Activated CD8-positive, alpha-beta memory T cell treated with anti-CD3 and anti-CD28 coated beads for 24 hours (primary cell): Measurements from ENCODE around the gene NUP93.
A peak's percentile ranks its signal among the peaks of the same experiment; 100 is the strongest.

Experiments
- DNase-seq: peaks from one replicate; pipeline ENCODE4 v3.0.0-alpha.2; 2020

NUP93 gene

DNA sequence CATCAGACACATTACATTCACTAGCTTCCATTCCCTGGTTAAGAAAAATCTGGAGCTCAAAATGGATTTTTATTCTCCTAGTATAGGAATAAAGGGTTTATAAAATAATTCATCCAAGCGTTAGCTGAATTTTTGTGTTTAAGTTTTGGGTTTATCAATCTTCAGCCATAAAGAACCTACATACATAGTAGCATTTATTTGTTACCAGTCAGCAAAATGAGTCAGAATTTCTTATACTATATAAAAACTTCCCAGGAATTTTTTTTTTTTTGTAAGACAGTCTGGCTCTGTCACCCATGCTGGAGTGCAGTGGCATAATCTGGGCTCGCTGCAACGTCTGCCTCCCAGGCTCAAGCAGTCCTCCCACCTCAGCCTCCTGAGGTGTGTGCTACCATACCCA, 94.9 kb downstream of the NUP93 start:
- no peak for DNase-seq

DNA sequence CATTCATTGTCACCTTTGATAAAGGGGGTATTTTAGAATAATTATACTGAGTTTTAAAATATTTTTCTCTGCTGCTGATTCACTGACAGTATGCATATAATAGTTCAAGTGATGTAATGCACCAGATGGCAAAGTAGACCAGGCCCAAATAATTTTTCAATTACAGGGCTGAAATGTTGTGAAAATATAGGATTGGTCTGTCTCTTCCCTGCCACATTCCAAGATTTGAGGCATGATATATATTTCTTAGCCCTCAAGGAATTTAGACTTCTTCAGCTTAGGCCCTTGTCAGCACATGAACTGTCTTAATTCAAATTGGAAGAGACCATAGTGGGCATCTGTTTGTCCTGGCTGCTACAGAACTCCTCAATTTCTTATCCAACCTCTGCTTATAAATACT, 95.9 kb downstream of the NUP93 start:
- DNase-seq = no peak

DNA sequence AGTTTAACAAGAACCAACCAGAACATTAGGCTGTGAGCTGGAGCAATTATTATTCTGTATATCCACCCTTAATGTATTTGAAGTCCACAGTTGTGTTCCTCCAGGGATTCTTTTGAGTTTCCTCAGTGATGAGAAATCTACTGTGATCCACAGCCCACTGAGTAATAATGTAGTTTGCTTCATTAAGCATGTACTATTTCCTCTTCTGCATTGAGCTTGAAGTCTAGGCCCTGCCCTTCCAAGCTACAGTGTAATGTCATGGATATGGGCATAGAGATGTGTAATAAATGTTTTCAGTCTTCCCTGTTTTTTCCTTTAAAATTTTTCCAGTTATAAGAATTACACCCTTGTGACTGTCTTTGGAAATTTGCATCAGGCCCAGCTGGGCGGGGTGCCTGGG, 98.7 kb downstream of the NUP93 start:
- no peak for DNase-seq

DNA sequence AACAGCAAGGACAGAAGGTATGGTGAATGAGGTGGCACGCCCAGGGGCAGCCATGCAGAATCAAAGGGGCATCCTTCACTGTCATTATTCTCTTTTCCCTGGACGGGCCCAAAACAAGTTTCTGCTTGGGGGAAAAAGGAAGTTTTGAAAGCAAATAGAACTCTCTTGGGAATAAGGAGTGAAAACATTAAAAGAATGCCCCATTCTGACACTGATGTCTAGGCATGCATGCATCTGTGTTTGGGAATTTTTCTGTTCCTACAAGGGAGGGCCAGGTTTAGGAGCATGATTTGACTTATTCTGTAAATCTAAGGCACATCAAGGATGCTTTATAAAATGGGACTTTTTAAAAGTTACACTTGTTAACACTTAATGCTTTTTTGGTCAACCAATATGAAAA, 100.7 kb downstream of the NUP93 start:
- DNase-seq = no peak

DNA sequence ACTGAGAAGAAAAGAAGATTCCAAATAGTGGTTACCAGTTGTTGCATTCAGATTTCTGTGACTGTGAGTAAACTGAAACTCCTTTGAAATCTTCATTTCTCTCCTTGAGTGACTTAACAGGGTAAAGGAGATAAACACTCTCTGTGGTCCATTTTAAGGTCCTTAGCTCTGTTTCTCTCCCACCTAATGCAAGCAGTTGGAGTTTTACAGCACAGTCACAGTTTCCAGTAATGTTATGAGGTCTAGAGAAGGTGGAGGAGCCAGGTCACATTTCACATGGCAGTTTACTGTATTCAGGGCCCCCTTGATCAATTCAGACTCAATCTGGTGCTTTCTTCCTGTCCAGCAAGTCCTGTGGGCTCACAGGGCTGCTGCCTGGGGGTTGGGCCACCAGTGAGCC, 102.8 kb downstream of the NUP93 start:
- DNase-seq = no peak

DNA sequence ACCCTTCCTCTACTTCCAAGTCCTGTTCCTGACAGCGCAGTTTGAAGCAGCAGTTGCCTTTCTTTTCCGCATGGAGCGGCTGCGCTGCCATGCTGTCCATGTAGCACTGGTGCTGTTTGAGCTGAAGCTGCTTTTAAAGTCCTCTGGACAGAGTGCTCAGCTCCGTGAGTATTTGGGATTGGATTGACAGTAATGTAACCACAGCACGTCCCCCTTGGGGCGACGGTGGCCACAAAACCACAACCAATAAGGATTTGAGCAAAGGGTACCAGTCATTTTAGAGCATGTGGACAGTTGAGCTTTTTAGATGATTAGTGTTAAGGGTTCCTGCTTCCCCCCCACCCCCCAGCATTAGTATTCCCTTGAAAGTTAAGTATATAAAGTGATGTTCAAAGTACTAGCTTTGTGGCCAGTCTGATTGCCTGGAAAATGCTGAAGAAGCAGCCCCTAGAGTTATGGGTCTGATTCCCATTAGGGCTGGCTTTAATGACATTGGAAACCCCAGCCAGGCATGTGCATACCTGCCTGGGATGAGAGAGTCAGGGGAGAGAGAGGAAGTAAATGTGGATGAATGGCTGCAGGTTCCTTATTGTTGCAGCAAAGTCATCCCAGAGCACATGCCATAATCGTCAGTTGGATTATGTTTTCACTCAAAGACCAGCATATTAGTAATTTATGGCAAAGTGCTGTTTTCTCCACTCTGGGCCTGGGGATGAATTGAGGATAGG, 103.5 kb downstream of the NUP93 start:
- DNase-seq = no peak

DNA sequence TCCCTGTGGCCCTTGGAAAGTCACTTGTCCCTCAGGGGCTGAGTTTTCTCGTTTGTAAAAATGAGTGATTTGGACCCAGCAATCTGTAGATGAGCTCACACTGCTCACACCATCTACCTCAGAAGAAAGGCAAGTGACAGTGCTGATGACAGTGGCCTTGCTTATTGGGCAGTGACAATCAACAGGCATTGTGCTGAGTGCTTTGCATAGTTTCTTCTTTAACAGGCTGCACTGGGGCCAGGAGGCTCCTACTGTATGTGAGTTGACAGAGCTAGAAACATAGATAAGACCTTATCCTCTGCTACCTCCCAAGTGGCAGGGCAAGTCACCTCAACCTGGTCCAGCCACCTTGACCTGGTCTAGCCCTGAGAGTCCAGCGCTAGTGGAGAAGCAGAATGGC, 105.4 kb downstream of the NUP93 start:
- DNase-seq = no peak

DNA sequence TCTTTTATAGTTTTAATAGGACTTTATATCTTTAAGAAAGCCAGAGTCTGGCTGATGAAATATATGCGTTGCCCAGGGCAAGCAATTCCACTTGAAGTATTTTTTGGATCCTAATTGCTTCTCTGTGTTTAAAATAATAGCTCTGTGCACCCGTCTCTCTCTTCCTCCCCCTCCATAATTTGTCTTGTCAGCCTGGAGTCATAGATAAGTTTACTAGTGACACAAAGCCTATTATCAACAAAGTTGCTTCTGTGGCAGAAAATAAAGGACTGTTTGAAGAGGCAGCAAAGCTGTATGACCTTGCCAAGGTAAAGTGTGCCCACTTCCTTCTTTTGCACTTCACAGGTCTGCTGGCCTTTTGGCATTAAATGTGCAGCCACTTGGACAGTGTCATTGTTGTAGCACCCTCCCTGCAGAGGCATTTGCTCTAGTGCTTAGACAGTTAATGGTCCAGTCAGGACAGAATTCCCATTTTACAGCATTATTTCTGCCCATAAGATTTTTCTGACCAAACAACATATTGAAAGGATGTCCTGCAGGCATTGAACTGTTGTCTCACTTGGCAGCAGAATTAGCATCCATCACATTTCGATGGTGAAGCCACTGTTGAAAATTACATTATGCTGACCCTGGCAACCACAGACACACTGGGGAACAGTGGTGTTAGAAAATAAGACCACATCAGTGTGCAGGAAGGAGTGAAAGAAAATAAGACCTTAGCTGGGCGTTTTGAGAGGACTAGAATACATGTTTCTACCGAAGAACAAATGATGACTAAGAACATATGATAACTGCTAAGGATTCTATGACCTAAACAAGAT, 106.7 kb downstream of the NUP93 start:
- peak; percentile 24 for DNase-seq

DNA sequence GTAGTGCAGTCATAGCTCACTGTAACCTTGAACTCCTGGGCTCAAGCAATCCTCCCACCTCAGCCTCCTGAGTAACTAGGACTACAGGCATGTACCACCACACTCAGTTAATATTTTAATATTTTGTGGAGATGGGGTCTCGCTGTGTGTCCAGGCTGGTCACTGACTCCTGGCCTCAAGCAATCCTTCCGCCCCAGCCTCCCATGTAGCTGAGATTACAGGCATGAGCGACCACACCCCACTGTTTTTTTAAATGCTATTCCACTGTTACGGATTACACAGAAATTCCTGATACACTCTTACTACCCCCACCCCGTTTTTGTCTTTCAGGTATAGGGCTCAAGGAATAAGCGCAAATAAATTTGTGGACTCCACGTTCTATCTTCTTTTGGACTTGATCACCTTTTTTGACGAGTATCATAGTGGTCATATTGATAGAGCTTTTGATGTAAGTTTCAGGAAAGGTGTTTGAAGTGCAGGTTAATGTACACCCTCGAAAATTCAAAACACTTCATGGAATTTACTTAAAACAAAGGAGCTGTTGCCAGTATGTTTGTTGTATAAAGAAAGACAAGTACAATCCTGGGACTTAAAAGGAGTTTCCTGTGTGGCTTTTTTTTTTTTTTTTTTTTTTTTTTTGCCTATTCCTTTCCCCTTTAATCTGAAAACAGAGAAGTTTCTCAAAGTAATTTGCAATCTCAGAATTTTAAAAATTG, 108.9 kb downstream of the NUP93 start:
- no peak for DNase-seq

DNA sequence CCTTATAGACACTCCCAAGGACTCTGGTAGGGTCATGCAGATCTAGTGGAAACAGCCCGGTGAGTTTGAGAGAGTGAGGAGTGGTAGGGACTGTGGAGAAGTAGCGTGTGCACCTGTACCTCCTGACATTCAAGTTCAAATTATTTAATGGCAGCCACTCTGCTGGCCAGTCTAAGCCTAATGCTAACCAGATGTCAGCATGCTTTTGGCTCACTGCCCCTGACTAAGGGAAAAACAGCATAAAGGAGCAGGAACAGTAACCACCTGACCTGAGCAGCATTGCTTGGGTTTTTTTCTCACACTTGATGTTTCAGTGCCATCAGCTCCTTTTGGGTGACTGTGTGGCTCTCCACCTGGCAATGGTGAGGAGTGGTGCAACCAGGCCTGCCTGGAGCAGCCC, 111.3 kb downstream of the NUP93 start:
- peak; percentile 41 for DNase-seq

DNA sequence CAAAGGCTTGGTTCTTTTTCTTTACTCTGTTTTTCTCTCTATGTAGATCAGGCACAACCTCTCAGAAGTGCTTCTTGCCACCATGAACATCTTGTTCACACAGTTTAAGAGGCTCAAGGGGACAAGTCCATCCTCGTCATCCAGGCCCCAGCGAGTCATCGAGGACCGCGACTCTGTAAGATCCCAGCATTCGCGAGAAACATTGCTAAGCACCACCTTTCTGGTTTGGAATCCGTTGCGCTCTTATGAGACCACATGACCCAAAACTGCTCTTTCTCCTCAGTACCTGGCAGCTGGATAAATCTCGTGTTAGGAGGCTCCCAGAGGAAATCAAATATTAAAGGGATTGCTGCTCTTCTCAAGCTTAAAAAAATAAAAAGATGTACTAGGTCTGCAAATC, 111.7 kb downstream of the NUP93 start:
- peak; percentile 37 for DNase-seq

DNA sequence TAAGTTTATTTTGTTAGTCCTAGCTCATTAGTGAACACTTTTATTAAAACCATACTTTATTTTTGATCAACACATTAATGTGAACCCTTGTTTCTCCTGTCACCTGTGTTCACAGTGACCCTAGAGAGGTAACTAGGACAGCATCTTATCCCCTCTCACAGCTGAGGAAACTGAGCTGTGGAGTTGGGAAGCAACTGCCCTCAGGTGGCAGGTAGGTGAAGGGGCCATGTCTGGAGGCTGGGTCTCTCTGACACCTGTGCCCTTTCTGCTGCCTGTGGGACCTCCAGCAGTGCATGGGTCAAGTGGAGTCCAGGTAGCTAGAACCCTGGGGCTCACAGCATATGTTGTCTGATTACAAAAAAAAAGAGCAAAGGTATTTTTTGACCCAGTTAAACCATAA, 112.2 kb downstream of the NUP93 start:
- peak; percentile 26 for DNase-seq

DNA sequence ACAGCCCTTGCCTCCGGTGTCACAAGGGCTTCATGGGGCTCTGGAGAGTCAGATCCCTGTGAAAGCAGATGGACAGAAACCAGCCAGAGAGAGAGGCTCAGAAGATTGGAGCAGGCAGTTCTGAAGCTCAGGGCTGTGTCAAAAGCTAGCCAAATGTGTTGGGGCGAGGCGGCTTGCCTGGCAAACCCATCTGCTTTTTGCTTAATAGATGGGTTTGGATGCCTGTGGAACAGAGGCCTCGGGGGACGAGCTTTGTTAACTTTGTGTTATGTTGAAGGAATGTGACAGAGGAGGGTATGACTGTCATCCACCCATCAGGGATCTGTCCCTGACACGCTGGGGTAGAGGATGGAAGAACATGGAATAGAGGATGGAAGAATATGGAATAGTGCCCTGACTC, 114.1 kb downstream of the NUP93 start:
- peak; percentile 41 for DNase-seq

DNA sequence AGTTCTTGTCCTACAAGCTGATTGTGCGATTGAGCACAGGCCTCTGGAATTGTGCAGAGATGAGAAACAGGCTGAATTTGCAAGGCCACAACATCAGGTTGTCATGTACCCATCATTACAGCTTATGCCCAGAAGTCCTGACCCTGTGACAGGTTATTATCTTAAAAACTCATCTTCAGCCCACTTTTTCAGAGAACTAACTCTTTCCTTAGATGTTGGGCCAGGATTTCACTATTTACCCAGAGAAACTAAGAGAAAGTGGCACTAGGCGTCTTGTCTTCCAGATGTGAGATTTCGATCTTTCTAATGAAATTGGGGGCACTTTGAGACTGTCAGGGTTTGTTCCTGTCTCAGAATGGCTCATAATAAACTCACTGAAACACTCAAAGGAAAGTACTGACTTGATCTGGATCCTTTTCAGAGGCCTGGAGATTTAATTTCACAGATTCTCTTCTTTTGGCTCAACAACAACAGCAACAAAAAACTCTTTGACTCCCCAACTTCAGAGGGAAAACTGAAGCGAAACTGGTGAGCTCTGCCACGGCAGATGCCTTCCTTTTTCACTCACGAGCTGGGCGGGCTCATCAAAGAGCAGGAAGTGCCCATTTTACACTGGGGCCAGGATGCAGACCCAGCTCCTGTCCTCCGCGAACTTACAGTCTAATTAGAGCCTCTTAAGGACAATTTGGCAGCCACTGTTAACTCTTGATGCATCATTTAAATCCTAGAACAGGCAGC, 117.4 kb downstream of the NUP93 start:
- DNase-seq = no peak

DNA sequence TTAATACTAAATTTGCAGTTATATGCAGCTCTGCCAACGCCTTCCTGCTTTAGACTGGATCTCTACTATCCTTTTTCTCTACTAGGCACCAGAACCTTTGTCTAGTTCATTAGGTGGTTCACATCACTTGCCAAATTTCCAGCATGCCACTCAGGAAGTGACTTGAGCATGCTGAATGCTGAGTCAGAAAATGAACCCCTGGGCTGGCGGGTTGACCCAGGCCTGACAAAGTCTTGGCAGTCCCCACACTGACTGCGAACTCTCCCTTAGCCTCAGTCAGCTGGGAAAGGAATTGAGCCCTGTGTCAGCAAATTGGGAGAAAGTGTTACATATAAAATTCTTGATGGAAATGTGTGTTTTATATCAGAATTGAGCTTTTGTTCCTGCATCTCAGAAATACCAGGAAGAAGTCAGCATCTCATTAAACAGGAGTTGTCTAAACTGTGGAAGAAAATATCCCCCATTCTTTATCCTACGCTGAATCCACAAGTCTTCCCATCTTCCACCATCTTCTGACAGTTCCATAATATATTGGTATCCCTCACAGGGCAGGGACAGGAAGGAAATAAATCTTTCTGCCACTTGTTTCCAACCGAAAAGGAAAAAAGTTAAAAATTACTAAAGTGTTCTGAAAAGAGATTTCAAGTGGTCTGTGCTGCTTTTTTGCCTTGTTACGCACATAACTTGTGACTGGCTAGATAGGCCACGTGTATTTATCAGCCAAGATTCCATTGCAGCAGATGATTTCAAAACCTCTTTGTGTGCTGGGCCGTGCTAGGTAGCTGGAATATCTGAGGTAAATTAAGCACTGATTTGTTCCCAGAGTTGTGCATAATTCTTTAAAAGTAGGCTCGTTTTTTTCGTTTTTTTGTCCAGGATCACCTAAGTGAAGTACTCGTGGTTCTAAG, 118.4 kb downstream of the NUP93 start:
- DNase-seq = no peak

DNA sequence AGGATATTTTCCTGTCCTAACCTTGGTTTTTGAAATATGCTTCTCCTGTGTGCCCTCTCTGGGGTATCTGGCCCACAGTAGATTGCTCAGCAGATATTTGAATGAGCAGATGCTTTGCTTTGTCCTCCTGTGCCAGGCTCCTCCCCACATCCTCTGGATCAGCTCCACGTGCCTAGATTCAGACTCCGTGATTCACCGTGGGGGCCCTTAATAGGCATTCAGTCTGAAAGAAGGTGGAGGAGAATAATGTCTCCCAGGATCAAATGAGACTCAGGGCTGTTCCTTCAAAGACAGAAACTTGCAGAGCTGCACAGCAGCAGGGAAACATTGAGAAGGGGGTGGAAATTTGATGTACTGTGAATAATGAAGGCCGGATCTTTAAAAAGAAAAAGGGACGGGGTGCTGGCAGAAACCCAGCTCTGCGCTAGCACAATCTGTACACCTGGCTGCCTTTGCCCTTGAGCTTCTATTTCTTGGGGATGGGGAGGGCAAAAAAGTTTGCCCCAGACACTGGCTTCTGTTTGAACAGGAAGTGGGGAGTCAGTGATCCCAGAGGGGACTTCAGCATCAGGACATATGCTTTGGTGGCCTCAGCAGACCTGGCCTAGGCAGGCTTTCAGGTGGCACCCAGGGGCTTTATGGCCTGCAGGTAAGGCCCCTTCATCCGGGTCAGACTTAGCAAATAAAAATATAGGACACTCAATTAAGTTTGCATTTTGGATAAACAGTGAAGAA, 119.2 kb downstream of the NUP93 start:
- no peak for DNase-seq

DNA sequence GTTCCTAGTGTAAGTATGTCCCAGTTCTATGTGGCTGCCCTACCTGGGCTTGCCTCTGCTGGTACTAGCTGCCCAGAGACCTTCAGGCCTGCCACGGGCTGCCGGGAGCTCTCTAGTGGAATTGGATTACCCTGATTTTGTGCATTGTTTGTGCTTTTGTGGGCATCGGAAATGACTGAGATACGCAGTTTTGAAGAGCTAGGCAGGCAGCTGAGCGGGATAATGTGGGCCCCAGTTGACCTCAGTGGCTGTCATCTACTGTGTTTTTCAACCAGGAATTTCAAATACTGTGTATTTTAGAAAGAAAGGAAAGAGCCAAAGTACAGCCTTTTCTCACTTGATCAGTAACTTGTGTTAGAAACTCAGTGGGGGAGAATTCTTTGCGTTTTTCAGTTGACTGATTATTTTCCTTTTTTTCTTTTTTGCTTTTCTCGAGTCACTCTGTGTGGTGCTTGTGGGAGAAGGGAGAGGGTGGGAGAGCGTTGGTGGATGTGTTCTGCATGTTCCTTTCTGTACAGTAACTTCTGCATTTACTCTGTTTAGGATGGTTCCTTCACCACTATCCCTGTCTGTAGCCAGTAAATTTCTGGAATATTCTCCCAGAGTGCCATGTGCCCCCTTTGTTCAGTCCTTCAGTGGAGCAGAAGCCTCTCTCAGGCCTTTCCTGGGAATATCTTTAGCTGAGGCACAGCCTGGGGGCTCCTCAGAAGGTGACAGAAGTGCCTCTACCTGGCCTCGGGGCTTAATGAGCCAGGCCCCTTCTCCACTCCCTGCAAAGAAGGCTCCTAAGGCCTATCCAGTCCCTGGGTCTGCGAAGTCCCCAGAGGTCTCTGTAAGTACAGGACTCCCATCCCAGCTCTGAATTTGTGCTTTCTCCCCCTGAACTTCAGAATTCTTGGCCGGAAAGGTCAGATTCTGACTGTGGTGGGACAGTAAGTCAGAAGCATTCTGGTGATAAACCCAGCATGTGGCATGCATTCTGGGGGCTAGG, 120.1 kb downstream of the NUP93 start:
- no peak for DNase-seq

DNA sequence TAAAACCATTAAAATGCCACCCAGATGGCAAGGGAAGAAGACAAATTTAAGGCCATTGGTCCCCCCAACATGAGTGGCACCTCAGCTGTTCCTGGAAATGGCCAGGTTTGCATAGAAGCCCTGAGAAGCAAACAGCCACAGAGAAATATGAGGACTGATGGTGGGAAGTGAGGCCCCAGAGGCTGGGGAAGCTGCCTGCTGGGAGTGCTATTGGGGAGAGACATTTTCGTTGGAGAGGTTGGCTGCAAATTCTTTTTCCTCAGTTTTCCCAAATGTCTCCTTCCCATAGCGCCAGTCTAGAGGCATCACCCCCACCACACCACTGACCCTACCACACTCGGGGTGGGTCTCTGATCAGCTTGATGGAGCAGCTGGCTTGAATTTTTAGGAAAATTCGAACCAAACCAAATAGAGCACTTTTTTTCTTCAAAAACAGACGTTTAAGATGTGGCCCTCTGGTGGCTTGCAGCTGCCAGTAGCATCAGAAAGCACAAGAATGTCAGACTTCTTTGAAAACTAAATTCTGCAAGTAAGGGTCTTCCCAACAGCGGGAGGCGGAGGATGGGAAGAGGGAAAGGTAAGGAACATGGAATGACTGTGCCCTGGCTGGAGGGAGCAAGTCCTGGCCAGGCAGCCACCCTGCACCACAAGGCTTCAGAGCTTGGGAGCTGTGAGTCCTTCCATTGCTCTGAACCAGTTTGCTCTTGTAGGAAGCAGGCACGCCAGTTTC, 121.9 kb downstream of the NUP93 start:
- no peak for DNase-seq

DNA sequence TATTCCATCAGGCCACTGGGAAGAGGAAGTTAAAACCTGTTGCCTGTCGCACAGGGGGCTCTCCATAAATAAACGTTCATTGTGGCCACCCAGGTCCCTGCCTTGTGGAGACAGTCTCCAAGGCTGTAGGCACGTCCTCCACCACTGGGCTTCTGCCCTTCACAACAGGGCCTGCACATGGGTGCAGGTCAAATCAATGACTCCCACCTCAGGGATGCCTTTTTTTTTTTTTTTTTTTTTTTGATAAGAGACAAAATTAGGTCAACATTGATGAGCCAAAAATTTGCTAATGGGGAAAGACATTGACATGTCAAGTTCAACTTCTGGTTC, 122.4 kb downstream of the NUP93 start:
- DNase-seq = no peak
